GM12891 (cell line): ENCODE data around the gene PRKD3.

Experiments used
- PAX5 ChIP-seq: IDR thresholded peaks from 2 replicates; pipeline ENCODE4 v1.6.1; 2011; ENCODE audit warnings: low read length, moderate library complexity, mild to moderate bottlenecking; ENCODE audit not compliant: insufficient read depth, severe bottlenecking
- POLR2A ChIP-seq: IDR thresholded peaks from 2 replicates; pipeline ENCODE4 v1.6.1; 2011; ENCODE audit warnings: low read depth, low read length, control low read depth
- POLR2AphosphoS5 ChIP-seq: IDR thresholded peaks from 2 replicates; pipeline ENCODE4 v1.6.1; 2011; ENCODE audit warnings: low read depth, low read length, control low read depth

GRCh38 chr2:37317746-37318145, 6.9 kb downstream of the PRKD3 start:
- TF ChIP-seq POLR2AphosphoS5 (no peak), POLR2A (no peak), PAX5 (no peak)
